ENCODE results near the gene MSI1.

MSI1 gene

DNA sequence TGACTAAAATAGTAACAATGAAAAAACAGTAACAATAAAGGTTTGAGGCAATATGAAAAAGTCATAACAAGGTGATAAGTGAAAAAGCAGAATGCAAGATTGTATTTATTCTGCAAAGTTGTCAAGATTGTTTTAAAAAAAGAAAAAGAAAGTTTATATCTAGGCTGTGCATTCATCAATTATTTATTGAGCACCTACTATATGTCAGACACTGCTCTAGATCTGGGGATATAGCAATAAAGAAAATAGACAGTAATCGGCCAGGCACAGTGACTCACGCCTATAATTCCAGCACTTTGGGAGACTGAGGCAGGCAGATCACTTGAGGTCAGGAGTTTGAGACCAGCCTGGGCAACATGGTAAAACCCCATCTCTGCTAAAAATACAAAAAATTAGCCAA, 45.2 kb downstream of the MSI1 start:
- CTCF ChIA-PET = interaction anchor here (1.0 to 1.8 kb wide), 8 partner anchors 10 to 325 kb away, joined by 3 to 8 read pairs (median 4); no protein-coding TSS in a partner anchor
- TF ChIP-seq, protein P1, sequence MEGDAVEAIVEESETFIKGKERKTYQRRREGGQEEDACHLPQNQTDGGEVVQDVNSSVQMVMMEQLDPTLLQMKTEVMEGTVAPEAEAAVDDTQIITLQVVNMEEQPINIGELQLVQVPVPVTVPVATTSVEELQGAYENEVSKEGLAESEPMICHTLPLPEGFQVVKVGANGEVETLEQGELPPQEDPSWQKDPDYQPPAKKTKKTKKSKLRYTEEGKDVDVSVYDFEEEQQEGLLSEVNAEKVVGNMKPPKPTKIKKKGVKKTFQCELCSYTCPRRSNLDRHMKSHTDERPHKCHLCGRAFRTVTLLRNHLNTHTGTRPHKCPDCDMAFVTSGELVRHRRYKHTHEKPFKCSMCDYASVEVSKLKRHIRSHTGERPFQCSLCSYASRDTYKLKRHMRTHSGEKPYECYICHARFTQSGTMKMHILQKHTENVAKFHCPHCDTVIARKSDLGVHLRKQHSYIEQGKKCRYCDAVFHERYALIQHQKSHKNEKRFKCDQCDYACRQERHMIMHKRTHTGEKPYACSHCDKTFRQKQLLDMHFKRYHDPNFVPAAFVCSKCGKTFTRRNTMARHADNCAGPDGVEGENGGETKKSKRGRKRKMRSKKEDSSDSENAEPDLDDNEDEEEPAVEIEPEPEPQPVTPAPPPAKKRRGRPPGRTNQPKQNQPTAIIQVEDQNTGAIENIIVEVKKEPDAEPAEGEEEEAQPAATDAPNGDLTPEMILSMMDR (IDR thresholded peaks at IDR 0.05; ENCODE audit: control extremely low read depth, extremely low read depth, low read depth, missing control alignments) = no peak

GRCh38 chr12:120321382-120322202, 47.4 kb downstream of the MSI1 start:
- CTCF ChIA-PET = interaction anchor here (0.7 to 1.4 kb wide), 2 partner anchors 20 to 35 kb away, joined by 3 to 4 read pairs; partner anchors contain the start of gene SIRT4
- POLR2A ChIA-PET = no interaction called here
- TF ChIP-seq, protein P1 (IDR thresholded peaks at IDR 0.05; ENCODE audit: control extremely low read depth, extremely low read depth, low read depth, missing control alignments) = no peak
- DNase-seq (ENCODE audit: extremely low spot score) = no peak

More for the DNA sequence above, 45.2 kb downstream of the MSI1 start:
- POLR2A ChIA-PET = no interaction called here
- no peak for DNase-seq (ENCODE audit: extremely low spot score)

DNA sequence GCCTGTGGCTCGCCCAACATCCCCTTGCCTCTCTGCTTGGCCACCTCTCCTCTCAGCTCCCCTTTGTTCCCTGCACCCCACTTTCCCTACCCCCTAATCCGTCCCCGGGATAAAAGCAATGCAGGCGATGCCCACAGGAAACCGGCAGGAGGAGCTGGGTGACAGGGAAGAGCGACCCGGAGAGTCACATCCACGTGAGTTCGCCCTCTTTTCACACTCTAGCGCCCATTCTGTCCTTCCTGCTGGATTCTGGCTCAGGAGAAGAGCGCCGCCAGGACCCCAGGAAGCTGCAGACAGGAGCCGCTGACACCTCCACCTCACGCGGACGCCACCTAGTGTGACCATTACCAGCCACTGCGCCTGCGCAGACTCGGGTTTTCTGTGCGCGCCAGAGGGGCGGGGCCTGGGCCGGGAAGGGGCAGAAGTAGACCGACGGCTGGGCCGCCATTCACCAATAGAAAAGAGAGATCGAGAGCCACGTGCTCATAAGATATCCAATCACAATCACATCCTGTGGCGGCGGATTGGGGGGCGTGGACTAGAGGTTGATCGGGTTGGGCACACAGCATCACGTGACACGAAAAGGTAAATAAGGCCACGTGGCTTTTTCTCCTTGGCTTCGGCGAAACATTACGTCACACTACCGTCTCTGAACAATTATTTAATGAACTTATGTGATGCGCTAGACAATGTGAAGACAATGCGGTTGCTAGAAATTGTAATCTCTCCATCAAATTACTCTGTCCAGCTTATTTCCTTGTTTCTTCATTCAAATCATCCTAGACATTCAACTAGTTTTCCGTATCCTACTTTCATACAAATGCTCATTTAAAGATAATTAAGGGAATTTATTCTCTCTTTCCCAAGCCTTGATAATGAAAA, 51.5 kb downstream of the MSI1 start:
- TF ChIP-seq, protein P1 (IDR thresholded peaks at IDR 0.05; ENCODE audit: control extremely low read depth, extremely low read depth, low read depth, missing control alignments) = peak; percentile 59
- CTCF ChIA-PET = interaction anchor here (0.6 to 6.0 kb wide), 9 partner anchors 10 to 626 kb away, joined by 3 to 69 read pairs (median 3); partner anchors contain the start of genes PLA2G1B, RNU4-1 and SIRT4
- peak; percentile 99 for DNase-seq (ENCODE audit: extremely low spot score)
- POLR2A ChIA-PET = interaction anchor here (0.7 to 1.5 kb wide), 3 partner anchors 26 to 1133 kb away, joined by 3 to 12 read pairs (median 6); partner anchors contain the start of genes RNU4-2 and RPLP0

- ChIA-PET CTCF (interaction anchor here (0.8 to 6.0 kb wide), 7 partner anchors 11 to 267 kb away, joined by 3 to 69 read pairs (median 3); partner anchors contain the start of genes PLA2G1B, RNU4-1 and SIRT4), POLR2A (interaction anchor here (0.7 to 1.5 kb wide), 3 partner anchors 25 to 1133 kb away, joined by 3 to 12 read pairs (median 6); partner anchors contain the start of genes RNU4-2 and RPLP0)
- no peak for DNase-seq (ENCODE audit: extremely low spot score)
- TF ChIP-seq, protein P1 (IDR thresholded peaks at IDR 0.05; ENCODE audit: control extremely low read depth, extremely low read depth, low read depth, missing control alignments) = no peak
Measured at GRCh38 chr12:120316798-120317223, 52.2 kb downstream of the MSI1 start.

DNA sequence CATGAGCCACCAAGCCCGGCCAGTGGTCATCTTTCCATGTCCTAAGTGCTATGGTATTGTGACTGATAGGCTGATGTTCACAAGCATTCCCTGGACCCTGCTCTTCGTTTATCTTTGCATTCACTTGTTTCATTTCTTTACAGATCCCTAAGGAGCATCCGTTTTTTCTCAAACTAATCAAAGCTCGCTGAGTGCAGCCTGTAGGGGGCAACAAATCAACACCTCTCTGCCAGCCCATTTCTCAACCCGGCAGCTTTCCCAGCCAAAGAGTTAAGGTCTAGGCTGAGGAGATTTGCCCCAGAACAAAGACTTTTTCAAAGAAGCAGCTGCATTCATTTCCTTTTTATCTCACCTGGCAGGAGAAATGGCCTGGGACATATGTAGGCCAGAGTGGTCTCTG, 54.7 kb downstream of the MSI1 start:
- TF ChIP-seq, protein P1 (IDR thresholded peaks at IDR 0.05; ENCODE audit: control extremely low read depth, extremely low read depth, low read depth, missing control alignments) = no peak
- POLR2A ChIA-PET = interaction anchor here (2.7 kb wide), 1 partner anchor 23 kb away, joined by 8 read pairs; the partner anchor contains the start of gene RNU4-2
- CTCF ChIA-PET = interaction anchor here (0.8 to 6.0 kb wide), 4 partner anchors 10 to 86 kb away, joined by 3 to 69 read pairs (median 4); partner anchors contain the start of gene SIRT4
- DNase-seq (ENCODE audit: extremely low spot score) = no peak

All from GM10248 (cell line).